ENCODE measurements around the gene SH3D21. TPM values are rescaled to one million over a fixed set of nuclear protein-coding genes. Genes with fewer than 3 reads are reported as not detected.

SH3D21 gene
- total and polyA plus RNA-seq, 10 donors, result 1.7 to 9.4 (median 4.0) TPM

- WGBS, 5 donors, result 81 to 93% (median 87%) methylated on average over 8 to 10 of the region's 10 CpGs
- intact Hi-C loops (cut with DNase I; ENCODE audit: low total_unique reads), result no loop called here
- no peak for TF ChIP-seq POLR2AphosphoS5 (IDR thresholded peaks at IDR 0.05)
- no peak for TF ChIP-seq POLR2A (IDR thresholded peaks at IDR 0.05)
- TF ChIP-seq CTCF (IDR thresholded peaks at IDR 0.05 in 8 of 11, conservative IDR thresholded peaks at IDR 0.05 in 3 of 11), result no peak
- Histone ChIP-seq H3K27me3 (replicated peaks in 1 of 7) (no peaks in the 10 kb centered on the region), H3K4me1 (peaks cover 16 to 47% (median 29%) of the 10 kb centered on the region in 6 donors), H3K4me3 (peak overlapping the region in 6 of 8 donors; percentile 76 to 92 (median 83)), H3K27ac (peak overlapping the region in 1 of 8 donors; percentile 87), H3K36me3 (peaks cover 0 to 26% (median 15%) of the 10 kb centered on the region in 6 donors), H3K9me3 (no peaks in the 10 kb centered on the region)
- no peak for DNase-seq
Measured at GRCh38 chr1:36307601-36308330, 1.6 kb downstream of the SH3D21 start.

DNA sequence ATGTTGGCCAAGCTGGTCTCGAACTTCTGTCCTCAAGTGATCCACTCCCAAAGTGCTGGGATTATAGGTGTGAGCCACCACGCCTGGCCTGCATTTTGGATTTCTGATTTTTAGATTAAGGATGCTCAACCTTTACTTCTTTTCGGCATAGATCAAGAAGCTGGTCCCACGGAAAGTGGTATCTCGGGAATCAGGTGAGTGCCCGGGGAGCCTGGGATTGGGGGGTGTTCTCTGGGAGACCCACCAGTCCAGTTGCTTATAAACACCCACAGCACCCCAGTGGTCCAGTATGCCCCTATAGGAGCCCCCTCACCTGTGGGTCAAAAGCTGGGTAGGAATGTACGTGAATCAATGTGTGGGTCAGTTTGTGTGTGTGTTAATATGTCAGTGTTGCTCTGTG, 3.2 kb downstream of the SH3D21 start:
- Histone ChIP-seq H3K27me3 (replicated peaks in 1 of 7) (no peaks in the 10 kb centered on the region), H3K4me3 (no peak overlapping the region), H3K27ac (no peak overlapping the region), H3K4me1 (peaks cover 16 to 37% (median 24%) of the 10 kb centered on the region in 6 donors), H3K36me3 (peaks cover 0 to 9% (median under 1%) of the 10 kb centered on the region in 6 donors), H3K9me3 (no peaks in the 10 kb centered on the region)
- no peak for DNase-seq
- TF ChIP-seq CTCF (IDR thresholded peaks at IDR 0.05 in 8 of 11, conservative IDR thresholded peaks at IDR 0.05 in 3 of 11), result no peak
- no peak for TF ChIP-seq POLR2A (IDR thresholded peaks at IDR 0.05)
- TF ChIP-seq POLR2AphosphoS5 (IDR thresholded peaks at IDR 0.05), result no peak
- WGBS, 5 donors, result 95 to 98% (median 97%) methylated on average over 7 of the region's 7 CpGs
- intact Hi-C loops (cut with DNase I; ENCODE audit: low total_unique reads), result no loop called here

- Histone ChIP-seq H3K36me3 (peaks cover 0 to 7% (median 0%) of the 10 kb centered on the region in 6 donors), H3K27ac (peak overlapping the region in 7 of 8 donors; percentile 47 to 90 (median 84)), H3K27me3 (replicated peaks in 1 of 7) (peaks cover 0 to 44% (median 0%) of the 10 kb centered on the region in 7 donors), H3K4me1 (peaks cover 13 to 54% (median 48%) of the 10 kb centered on the region in 6 donors), H3K9me3 (no peaks in the 10 kb centered on the region), H3K4me3 (peak overlapping the region in 7 of 8 donors; percentile 59 to 91 (median 73))
- no peak for DNase-seq
- intact Hi-C loops (cut with DNase I; ENCODE audit: low total_unique reads), result no loop called here
- WGBS, 5 donors, result 22 to 34% (median 26%) methylated on average over 14 to 16 of the region's 16 CpGs
- no peak for TF ChIP-seq POLR2AphosphoS5 (IDR thresholded peaks at IDR 0.05)
- no peak for TF ChIP-seq CTCF (IDR thresholded peaks at IDR 0.05 in 8 of 11, conservative IDR thresholded peaks at IDR 0.05 in 3 of 11)
- TF ChIP-seq POLR2A (IDR thresholded peaks at IDR 0.05), result no peak
Measured at GRCh38 chr1:36320291-36320761, 14.2 kb downstream of the SH3D21 start.

- TF ChIP-seq CTCF (IDR thresholded peaks at IDR 0.05 in 8 of 11, conservative IDR thresholded peaks at IDR 0.05 in 3 of 11) (no peak), POLR2A (IDR thresholded peaks at IDR 0.05) (no peak), POLR2AphosphoS5 (IDR thresholded peaks at IDR 0.05) (no peak)
- peaks cover 0 to 45% (median 0%) of the 10 kb centered on the region in 7 donors for H3K27me3 ChIP-seq (replicated peaks in 1 of 7)
- peaks cover 0 to 7% (median 0%) of the 10 kb centered on the region in 6 donors for H3K36me3 ChIP-seq
- no peaks in the 10 kb centered on the region for H3K9me3 ChIP-seq
- DNase-seq, result peak; percentile 81
- H3K27ac ChIP-seq, result peak overlapping the region in 7 of 8 donors; percentile 47 to 90 (median 84)
- 20 to 33% (median 22%) methylated on average over 19 to 23 of the region's 23 CpGs for WGBS, 5 donors
- H3K4me3 ChIP-seq, result peak overlapping the region; percentile 18 to 91 (median 68)
- H3K4me1 ChIP-seq, result peaks cover 13 to 57% (median 49%) of the 10 kb centered on the region in 6 donors
- intact Hi-C loops (cut with DNase I; ENCODE audit: low total_unique reads), result no loop called here
Measured at GRCh38 chr1:36320767-36321118, 14.6 kb downstream of the SH3D21 start.

Data from spleen (tissue), 11 donors.